Measurements from ENCODE around the gene ACAD11. TPM values are rescaled to one million over a fixed set of nuclear protein-coding genes. Genes with fewer than 3 reads are reported as not detected.
"Not testable (repeated sequence)": the region's sequence is repeated elsewhere in the genome, so short reads cannot be mapped to it uniquely, and the experiment has no call there.

ACAD11 gene
- total RNA-seq, 2 experiments from 2014 or later = 16.1 to 16.9 TPM

DNA sequence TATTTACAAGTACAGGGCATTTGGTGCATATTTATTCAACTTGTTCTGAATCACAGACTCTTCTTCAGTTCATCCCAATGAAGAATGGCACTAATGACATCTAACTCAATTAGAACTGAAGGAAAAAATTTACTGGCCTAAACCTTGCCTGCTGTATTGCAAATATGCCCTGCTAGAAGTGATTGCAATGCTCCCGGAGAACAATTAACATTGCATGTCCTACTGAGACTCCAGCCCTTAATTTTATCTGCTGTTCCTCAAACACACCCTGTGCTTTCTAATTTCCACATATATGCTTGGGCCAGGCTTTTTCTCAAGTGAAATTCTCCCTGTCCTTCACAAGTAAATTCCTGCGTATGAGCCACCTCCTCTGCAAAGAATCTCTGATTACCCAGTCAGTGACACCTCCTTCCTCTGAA is 54.2 kb downstream of the ACAD11 start:
- Mint-ChIP-seq H3K9me3 (ENCODE audit: low read depth) (no peaks in the 10 kb centered on the region), H3K27ac (no peak overlapping the region)
- intact Hi-C loops (cut with DNase I, micrococcal nuclease) = no loop called here

DNA sequence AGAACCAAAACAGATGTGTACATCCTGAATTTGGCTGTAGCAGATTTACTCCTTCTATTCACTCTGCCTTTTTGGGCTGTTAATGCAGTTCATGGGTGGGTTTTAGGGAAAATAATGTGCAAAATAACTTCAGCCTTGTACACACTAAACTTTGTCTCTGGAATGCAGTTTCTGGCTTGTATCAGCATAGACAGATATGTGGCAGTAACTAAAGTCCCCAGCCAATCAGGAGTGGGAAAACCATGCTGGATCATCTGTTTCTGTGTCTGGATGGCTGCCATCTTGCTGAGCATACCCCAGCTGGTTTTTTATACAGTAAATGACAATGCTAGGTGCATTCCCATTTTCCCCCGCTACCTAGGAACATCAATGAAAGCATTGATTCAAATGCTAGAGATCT is 59.0 kb downstream of the ACAD11 start:
- POLR2A ChIA-PET, H3K27ac Mint-ChIP-seq, CTCF ChIA-PET: not testable (repeated sequence)

More for the DNA sequence above, 54.2 kb downstream of the ACAD11 start:
- Mint-ChIP-seq H3K27me3 (no peaks in the 10 kb centered on the region), H3K4me3 (no peak overlapping the region), H3K36me3 (ENCODE audit: low read depth) (peaks cover 44% of the 10 kb centered on the region), H3K4me1 (no peaks in the 10 kb centered on the region)
- DNase-seq = no peak
- ChIA-PET CTCF (no interaction called here), POLR2A (no interaction called here)
- no peak for ATAC-seq

DNA sequence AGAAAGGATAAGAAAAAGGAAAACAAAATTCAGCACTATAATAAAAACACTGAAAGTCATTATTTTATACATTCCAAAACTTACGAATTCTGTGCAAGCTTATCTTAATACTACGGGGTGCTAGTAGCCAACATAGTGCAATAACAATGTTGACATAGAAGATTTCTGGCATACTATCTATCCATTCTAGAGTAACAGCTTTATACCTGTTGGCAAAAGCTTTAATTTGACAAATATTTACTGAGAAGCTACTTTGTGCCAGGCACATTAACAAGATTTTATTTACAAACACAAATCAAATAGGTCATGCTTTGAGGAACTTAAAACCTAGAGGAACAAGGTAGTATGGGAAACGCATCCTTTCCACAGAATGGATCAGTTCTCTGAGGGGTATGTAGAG is 61.4 kb downstream of the ACAD11 start:
- intact Hi-C loops (cut with DNase I, micrococcal nuclease) = no loop called here
- no peaks in the 10 kb centered on the region for H3K27me3 Mint-ChIP-seq
- no peak for ATAC-seq
- no peak overlapping the region for H3K4me3 Mint-ChIP-seq
- POLR2A ChIA-PET = no interaction called here
- no peak for DNase-seq
- no peak overlapping the region for H3K27ac Mint-ChIP-seq
- CTCF ChIA-PET = no interaction called here
- no peaks in the 10 kb centered on the region for H3K9me3 Mint-ChIP-seq (ENCODE audit: low read depth)
- peaks cover 33% of the 10 kb centered on the region for H3K36me3 Mint-ChIP-seq (ENCODE audit: low read depth)
- no peaks in the 10 kb centered on the region for H3K4me1 Mint-ChIP-seq

More for the DNA sequence above, 59.0 kb downstream of the ACAD11 start:
- intact Hi-C loops (cut with DNase I, micrococcal nuclease); ATAC-seq; H3K9me3 Mint-ChIP-seq (ENCODE audit: low read depth); DNase-seq; H3K27me3 Mint-ChIP-seq; H3K4me1 Mint-ChIP-seq; H3K4me3 Mint-ChIP-seq: not testable (repeated sequence)
- H3K36me3 Mint-ChIP-seq (ENCODE audit: low read depth) = peaks cover 32% of the 10 kb centered on the region

DNA sequence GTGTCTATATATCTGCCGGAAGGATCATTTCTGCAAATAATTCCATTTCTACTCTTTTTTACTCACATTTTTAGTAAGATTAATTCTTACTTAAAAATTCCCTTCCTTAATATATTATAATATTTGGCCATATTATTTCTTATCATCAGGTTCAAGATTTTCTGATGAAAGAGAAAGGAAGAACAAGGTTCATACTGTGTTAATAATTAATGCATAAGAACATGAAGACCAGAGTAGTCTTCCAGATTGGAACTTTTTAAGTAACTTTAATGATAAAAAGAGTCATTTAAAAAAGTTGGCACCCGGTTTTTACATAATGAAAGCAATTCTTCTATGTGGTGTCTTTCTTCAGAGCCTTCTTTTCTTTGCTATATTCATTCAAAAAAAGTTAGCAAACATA is 61.9 kb downstream of the ACAD11 start:
- ATAC-seq (no peak), DNase-seq (no peak)
- intact Hi-C loops (cut with DNase I, micrococcal nuclease) = no loop called here
- H3K4me1 Mint-ChIP-seq = no peaks in the 10 kb centered on the region
- H3K4me3 Mint-ChIP-seq = no peak overlapping the region
- ChIA-PET POLR2A (no interaction called here), CTCF (no interaction called here)
- H3K27me3 Mint-ChIP-seq = no peaks in the 10 kb centered on the region
- H3K27ac Mint-ChIP-seq = no peak overlapping the region
- H3K36me3 Mint-ChIP-seq (ENCODE audit: low read depth) = peaks cover 29% of the 10 kb centered on the region
- H3K9me3 Mint-ChIP-seq (ENCODE audit: low read depth) = no peaks in the 10 kb centered on the region

DNA sequence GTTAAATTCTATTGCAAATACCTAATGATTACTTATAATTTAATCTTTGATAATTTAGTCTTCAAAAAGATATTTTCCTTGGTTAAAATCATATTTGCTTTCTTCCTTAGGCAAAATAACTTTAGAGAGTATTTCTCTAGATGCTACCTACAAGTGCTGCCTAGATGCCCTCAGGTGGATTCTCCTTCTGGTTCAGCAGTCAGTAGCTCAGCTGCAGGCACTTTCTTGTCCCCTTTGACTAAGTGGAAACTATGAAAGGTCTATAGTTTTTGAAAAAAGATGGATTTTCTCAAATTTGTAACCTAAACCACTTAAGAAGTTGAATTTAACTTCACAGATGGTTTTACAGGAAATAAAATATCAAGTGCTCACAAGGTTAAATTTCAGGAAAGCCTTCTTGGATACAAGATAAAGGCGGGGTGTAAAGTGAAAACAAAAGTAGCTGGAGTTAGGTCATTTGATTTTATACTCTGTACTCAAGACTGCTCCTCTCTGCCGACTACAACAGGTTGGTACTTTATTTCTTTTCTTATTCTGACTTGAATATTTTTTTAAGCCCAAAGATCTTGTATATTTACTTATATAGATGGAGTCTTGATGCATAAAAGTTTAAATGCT is 62.7 kb downstream of the ACAD11 start, which contains the start of gene ACKR4:
Gene ACKR4, plus strand, starts transcription at position 455 of the 618 bp plus-strand sequence. CDS start 3,128 bp downstream, outside the sequence.
- DNase-seq (no peak), ATAC-seq (no peak)
- no peak within 1 kb of the TSS for H3K27ac Mint-ChIP-seq
- no peaks in the 10 kb centered on the region for H3K27me3 Mint-ChIP-seq
- POLR2A ChIA-PET = no interaction called here
- no peaks in the 10 kb centered on the region for H3K4me1 Mint-ChIP-seq
- no peak within 1 kb of the TSS for H3K4me3 Mint-ChIP-seq
- CTCF ChIA-PET = no interaction called here
- intact Hi-C loops (cut with DNase I, micrococcal nuclease) = no loop called here
- H3K9me3 Mint-ChIP-seq (ENCODE audit: low read depth) = no peaks in the 10 kb centered on the region
- peaks cover 31% of the 10 kb centered on the region for H3K36me3 Mint-ChIP-seq (ENCODE audit: low read depth)

DNA sequence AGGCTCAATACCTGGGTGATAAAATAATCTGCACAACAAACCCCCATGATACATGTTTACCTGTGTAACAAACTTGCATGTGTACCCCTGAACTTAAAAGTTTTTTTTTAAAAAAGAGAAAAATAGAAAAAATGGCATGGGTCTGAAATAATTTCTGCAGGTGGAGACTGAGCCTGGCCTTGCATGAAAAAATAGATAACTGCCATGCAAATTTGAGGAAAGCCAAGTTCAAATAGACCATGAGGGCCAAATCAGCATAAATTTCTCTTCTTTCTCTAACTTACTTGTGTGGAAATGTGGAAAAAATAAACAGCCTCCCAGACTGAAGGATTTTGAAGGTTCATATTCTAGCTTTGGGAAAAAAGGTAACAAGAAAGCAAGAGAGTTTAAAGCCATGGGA is 63.3 kb downstream of the ACAD11 start:
- H3K36me3 Mint-ChIP-seq (ENCODE audit: low read depth) = peaks cover 35% of the 10 kb centered on the region
- no peaks in the 10 kb centered on the region for H3K27me3 Mint-ChIP-seq
- no peaks in the 10 kb centered on the region for H3K9me3 Mint-ChIP-seq (ENCODE audit: low read depth)
- no peak for DNase-seq
- intact Hi-C loops (cut with DNase I, micrococcal nuclease) = no loop called here
- no peak overlapping the region for H3K4me3 Mint-ChIP-seq
- ChIA-PET CTCF (interaction anchor here (0.9 kb wide), 1 partner anchor 50 kb away, joined by 3 read pairs; no protein-coding TSS in a partner anchor), POLR2A (no interaction called here)
- no peaks in the 10 kb centered on the region for H3K4me1 Mint-ChIP-seq
- no peak overlapping the region for H3K27ac Mint-ChIP-seq
- no peak for ATAC-seq

DNA sequence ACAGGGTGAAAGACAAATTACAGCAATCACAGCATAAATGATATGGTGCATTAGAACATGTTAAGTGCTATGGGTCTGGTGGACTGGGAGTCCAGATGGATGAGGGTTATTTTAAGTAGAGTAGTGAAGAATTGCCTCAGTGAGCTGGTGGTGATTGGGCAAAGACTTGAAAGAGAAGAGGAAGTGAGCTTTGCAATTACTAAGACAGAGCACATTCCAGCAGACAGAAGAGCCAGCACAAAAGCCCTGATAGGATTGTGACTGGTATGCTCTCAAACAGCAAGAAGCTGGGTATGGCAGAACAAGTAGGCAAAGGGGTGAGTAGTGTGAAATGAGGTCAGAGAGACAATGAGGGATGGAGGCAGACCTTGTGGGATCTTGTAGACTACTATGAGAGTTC is 64.6 kb downstream of the ACAD11 start:
- ChIA-PET POLR2A (no interaction called here), CTCF (no interaction called here)
- Mint-ChIP-seq H3K36me3 (ENCODE audit: low read depth) (peaks cover 44% of the 10 kb centered on the region), H3K27ac (no peak overlapping the region), H3K27me3 (no peaks in the 10 kb centered on the region), H3K9me3 (ENCODE audit: low read depth) (no peaks in the 10 kb centered on the region), H3K4me3 (no peak overlapping the region), H3K4me1 (no peaks in the 10 kb centered on the region)
- no peak for ATAC-seq
- intact Hi-C loops (cut with DNase I, micrococcal nuclease) = no loop called here
- no peak for DNase-seq

DNA sequence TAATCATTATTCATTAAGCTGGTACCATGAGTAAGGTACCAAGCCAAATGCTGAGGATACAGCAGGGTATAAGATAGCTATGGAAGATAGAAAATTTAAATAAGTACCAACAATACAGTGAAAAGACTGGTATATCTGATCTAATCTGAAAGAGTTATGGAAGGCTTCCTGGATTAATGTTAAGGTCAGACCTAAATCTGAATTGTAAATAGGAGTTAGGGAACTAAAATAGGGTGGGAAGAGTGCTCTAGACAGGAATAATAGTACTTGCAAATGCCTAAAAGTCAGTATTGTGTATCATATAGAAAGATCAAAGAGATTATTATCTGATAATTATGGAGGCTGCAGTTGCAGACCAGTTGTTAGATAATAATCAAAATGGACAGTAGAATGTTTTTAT is 65.1 kb downstream of the ACAD11 start:
- no peak overlapping the region for H3K4me3 Mint-ChIP-seq
- ATAC-seq (no peak), DNase-seq (no peak)
- no peaks in the 10 kb centered on the region for H3K27me3 Mint-ChIP-seq
- POLR2A ChIA-PET = no interaction called here
- CTCF ChIA-PET = interaction anchor here (0.6 to 0.7 kb wide), 2 partner anchors 20 to 198 kb away, joined by 3 read pairs; no protein-coding TSS in a partner anchor
- H3K36me3 Mint-ChIP-seq (ENCODE audit: low read depth) = peaks cover 42% of the 10 kb centered on the region
- no peaks in the 10 kb centered on the region for H3K9me3 Mint-ChIP-seq (ENCODE audit: low read depth)
- intact Hi-C loops (cut with DNase I, micrococcal nuclease) = no loop called here
- H3K27ac Mint-ChIP-seq = no peak overlapping the region
- no peaks in the 10 kb centered on the region for H3K4me1 Mint-ChIP-seq

DNA sequence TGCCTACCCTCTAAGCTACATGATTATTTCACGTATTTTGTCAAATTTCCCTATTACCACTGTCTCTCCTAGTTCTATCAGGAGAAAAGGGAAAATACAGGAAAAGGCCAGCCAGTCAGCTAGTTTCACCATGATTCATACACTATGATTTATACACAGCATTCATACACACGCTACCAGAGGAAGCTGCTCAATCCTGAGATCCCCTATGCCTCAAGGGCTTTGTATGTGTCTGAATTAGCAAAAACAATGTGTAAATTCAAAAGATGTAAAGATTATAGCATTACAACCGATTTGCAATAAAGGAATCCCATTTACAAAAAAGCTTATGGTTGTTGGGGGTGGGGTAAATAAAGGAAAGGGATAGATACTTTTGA is 65.7 kb downstream of the ACAD11 start:
- Mint-ChIP-seq H3K27ac (no peak overlapping the region), H3K27me3 (no peaks in the 10 kb centered on the region), H3K4me3 (no peak overlapping the region), H3K4me1 (no peaks in the 10 kb centered on the region), H3K36me3 (ENCODE audit: low read depth) (peaks cover 43% of the 10 kb centered on the region), H3K9me3 (ENCODE audit: low read depth) (no peaks in the 10 kb centered on the region)
- intact Hi-C loops (cut with DNase I, micrococcal nuclease) = no loop called here
- ChIA-PET CTCF (interaction anchor here (0.6 to 0.7 kb wide), 3 partner anchors 20 to 198 kb away, joined by 3 read pairs; no protein-coding TSS in a partner anchor), POLR2A (no interaction called here)
- DNase-seq = no peak
- no peak for ATAC-seq

DNA sequence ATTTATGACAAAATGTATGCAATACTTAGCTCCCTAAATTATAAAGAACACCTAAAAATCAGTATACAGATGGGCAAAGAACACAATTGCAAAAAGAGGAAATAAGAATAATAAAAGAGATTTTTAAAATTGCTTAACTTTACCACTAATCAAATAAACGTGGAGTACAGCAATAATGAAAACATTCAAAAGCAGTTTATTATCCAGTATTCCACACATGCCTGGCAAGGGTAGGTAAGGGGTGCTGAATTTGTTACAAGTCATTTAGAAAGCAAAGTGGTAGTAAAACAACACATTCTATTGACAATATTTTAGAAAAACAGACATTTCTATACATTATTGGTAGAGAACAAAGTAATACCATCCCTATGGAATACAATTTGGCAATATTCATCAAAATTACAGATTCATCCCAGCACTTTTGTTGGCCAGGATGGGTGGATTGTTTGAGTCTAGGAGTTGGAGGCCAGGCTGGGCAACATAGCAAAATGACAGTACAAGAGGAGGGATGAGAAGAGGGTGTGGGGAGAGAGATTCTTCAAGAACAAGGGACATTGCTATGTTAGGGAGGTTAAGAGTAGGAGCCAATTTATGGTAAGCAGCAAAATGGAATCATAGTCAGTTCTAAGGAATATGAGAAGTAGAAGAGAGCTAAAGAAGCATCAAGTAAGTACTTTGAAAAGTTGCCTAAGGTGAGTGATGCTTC is 66.2 kb downstream of the ACAD11 start:
- peaks cover 39% of the 10 kb centered on the region for H3K36me3 Mint-ChIP-seq (ENCODE audit: low read depth)
- H3K9me3 Mint-ChIP-seq (ENCODE audit: low read depth) = no peaks in the 10 kb centered on the region
- H3K27me3 Mint-ChIP-seq = no peaks in the 10 kb centered on the region
- DNase-seq (no peak), ATAC-seq (no peak)
- no peaks in the 10 kb centered on the region for H3K4me1 Mint-ChIP-seq
- intact Hi-C loops (cut with DNase I, micrococcal nuclease) = no loop called here
- H3K4me3 Mint-ChIP-seq = no peak overlapping the region
- CTCF ChIA-PET = interaction anchor here (0.6 kb wide), 1 partner anchor 24 kb away, joined by 3 read pairs; no protein-coding TSS in a partner anchor
- H3K27ac Mint-ChIP-seq = no peak overlapping the region
- POLR2A ChIA-PET = no interaction called here

DNA sequence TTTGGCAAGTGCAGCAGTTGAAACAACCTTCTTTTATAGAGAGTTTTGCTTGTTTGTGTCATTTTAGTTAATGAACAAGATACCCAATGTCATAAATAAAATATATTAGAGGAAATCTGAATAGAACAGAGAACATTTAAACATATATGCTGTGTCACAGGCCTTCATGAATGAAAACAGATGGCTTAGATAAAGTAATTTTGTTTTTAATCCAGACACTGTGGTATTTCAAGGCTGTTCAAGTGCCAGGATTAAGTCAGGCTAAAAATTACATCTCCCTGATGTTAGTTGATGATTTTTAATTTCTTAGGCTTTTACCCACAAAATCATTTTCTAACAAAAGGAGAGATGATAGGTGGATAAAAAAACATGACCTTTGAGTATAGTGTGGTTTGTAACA is 67.4 kb downstream of the ACAD11 start:
- Mint-ChIP-seq H3K36me3 (ENCODE audit: low read depth) (peaks cover 41% of the 10 kb centered on the region), H3K4me3 (no peak overlapping the region), H3K9me3 (ENCODE audit: low read depth) (no peaks in the 10 kb centered on the region), H3K27ac (no peak overlapping the region), H3K4me1 (no peaks in the 10 kb centered on the region), H3K27me3 (no peaks in the 10 kb centered on the region)
- ATAC-seq (no peak), DNase-seq (no peak)
- intact Hi-C loops (cut with DNase I, micrococcal nuclease) = no loop called here
- CTCF ChIA-PET = no interaction called here
- POLR2A ChIA-PET = no interaction called here

DNA sequence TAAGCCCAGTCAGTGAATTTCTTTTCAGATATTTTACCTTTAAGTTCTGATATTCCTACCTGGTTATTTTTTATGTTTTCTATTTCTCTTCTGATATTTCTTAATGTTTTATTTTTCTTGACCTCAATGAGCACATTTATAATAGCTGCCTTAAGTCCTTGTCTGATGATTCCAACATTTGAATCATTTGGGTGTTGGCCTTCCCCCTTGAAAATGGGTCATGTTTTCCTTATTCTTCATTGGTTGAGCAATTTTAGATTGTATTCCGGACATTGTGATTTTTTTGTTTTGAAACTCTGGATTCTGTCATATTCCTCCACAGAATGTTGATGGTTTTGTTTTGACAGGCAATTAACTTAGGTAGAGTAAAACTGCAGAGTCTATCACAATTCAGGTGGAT is 72.2 kb downstream of the ACAD11 start:
- Mint-ChIP-seq H3K27ac (no peak overlapping the region), H3K9me3 (ENCODE audit: low read depth) (no peaks in the 10 kb centered on the region), H3K4me3 (no peak overlapping the region), H3K36me3 (ENCODE audit: low read depth) (peaks cover 26% of the 10 kb centered on the region), H3K27me3 (no peaks in the 10 kb centered on the region), H3K4me1 (no peaks in the 10 kb centered on the region)
- DNase-seq = no peak
- no peak for ATAC-seq
- intact Hi-C loops (cut with DNase I, micrococcal nuclease) = no loop called here
- ChIA-PET CTCF (no interaction called here), POLR2A (interaction anchor here (0.6 kb wide), 1 partner anchor 197 kb away, joined by 7 read pairs; no protein-coding TSS in a partner anchor)

All from activated CD4-positive, alpha-beta T cell treated with anti-CD3 and anti-CD28 coated beads for 36 hours (primary cell).